Osteocyte (in vitro differentiated cells): ENCODE measurements around the gene SPACA6. TPM values are rescaled to one million over a fixed set of nuclear protein-coding genes. Genes with fewer than 3 reads are reported as not detected.

Experiments
- DNase-seq: peaks from one replicate; pipeline ENCODE4 v3.0.0; 2021; ENCODE audit warnings: mixed read lengths; ENCODE audit not compliant: unreplicated experiment; ENCODE audit errors: extremely low spot score
- H3K27ac Mint-ChIP-seq: one replicate; pipeline ENCODE4 v1.8.0; 2021; ENCODE audit warnings: mild to moderate bottlenecking, mixed read lengths; ENCODE audit not compliant: unreplicated experiment
- H3K27me3 Mint-ChIP-seq: one replicate; pipeline ENCODE4 v1.8.0; 2021; ENCODE audit warnings: mixed read lengths; ENCODE audit not compliant: unreplicated experiment
- H3K36me3 Mint-ChIP-seq: one replicate; pipeline ENCODE4 v1.8.0; 2021; ENCODE audit warnings: mixed read lengths; ENCODE audit not compliant: unreplicated experiment
- H3K4me1 Mint-ChIP-seq: one replicate; pipeline ENCODE4 v1.8.0; 2021; ENCODE audit warnings: mixed read lengths; ENCODE audit not compliant: unreplicated experiment
- H3K4me3 Mint-ChIP-seq: one replicate; pipeline ENCODE4 v1.8.0; 2021; ENCODE audit warnings: mild to moderate bottlenecking, moderate library complexity, mixed read lengths; ENCODE audit not compliant: unreplicated experiment
- H3K9me3 Mint-ChIP-seq: one replicate; pipeline ENCODE4 v1.8.0; 2021; ENCODE audit warnings: mixed read lengths; ENCODE audit not compliant: unreplicated experiment
- CTCF ChIP-seq: fragments of 200-600 bp; sonication (generic); IDR thresholded peaks from 2 replicates; pipeline ENCODE4 v1.5.0; 2021; ENCODE audit warnings: antibody characterized with exemption, mild to moderate bottlenecking, moderate library complexity
- total RNA-seq: library from RNA; stranded (reverse); gene quantifications from 2 replicates; pipeline ENCODE4 v1.2.1, GENCODE V29; 2021

Gene SPACA6
- total RNA-seq, 1 donor from 2014 or later: 36.9 TPM

- Mint-ChIP-seq H3K4me1 (peaks cover 46% of the 10 kb centered on the region), H3K27me3 (no peaks in the 10 kb centered on the region), H3K9me3 (no peaks in the 10 kb centered on the region), H3K36me3 (peaks cover 6% of the 10 kb centered on the region), H3K4me3 (peak overlapping the region; percentile 92), H3K27ac (peak overlapping the region; percentile 97)
- DNase-seq: peak; percentile 99
- no peak for TF ChIP-seq CTCF
Observed at GRCh38 chr19:51688671-51689571, 4.2 kb upstream of the SPACA6 start.

- H3K9me3 Mint-ChIP-seq: no peaks in the 10 kb centered on the region
- no peak for TF ChIP-seq CTCF
- peaks cover 52% of the 10 kb centered on the region for H3K4me1 Mint-ChIP-seq
- peaks cover 14% of the 10 kb centered on the region for H3K36me3 Mint-ChIP-seq
- peak; percentile 87 for DNase-seq
- H3K4me3 Mint-ChIP-seq: peak overlapping the region; percentile 92
- H3K27me3 Mint-ChIP-seq: no peaks in the 10 kb centered on the region
- peak overlapping the region; percentile 96 for H3K27ac Mint-ChIP-seq
Observed at GRCh38 chr19:51689751-51690453, 3.2 kb upstream of the SPACA6 start.

DNA sequence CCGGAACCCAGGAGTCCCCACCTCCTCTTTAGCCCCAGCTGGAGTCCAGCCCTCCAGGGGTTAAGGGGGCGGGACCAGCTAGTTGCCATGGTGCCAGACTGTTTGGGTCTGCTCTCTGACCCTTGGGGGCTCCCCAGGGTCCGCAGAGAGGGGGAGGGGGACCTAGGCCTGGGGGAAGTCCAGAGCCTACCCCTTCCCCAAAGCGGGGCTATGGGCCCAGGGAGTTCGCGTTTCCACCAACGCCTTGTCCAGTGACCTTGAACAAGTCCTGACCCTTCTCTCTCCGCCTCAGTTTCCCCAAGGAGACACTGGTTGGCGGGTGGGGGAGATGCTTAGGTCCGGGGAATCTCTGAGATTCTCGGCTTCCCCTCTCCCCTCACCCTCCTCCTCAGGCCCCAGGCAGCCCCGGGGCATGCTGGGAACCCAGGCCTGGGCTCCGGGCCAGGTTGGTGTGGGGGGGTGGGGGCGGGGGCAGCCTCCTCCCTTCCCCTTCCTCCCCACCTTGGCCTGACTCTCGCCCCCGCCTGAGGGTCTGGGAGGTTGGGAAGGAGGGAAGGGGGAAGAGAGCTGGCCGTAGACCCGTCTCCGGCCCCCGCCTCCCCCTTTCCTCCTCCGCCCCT, 2.6 kb upstream of the SPACA6 start:
- H3K27ac Mint-ChIP-seq: peak overlapping the region; percentile 96
- TF ChIP-seq CTCF: no peak
- peak overlapping the region; percentile 92 for H3K4me3 Mint-ChIP-seq
- H3K27me3 Mint-ChIP-seq: no peaks in the 10 kb centered on the region
- peaks cover 52% of the 10 kb centered on the region for H3K4me1 Mint-ChIP-seq
- H3K36me3 Mint-ChIP-seq: peaks cover 15% of the 10 kb centered on the region
- H3K9me3 Mint-ChIP-seq: no peaks in the 10 kb centered on the region
- DNase-seq: peak; percentile 92

- Mint-ChIP-seq H3K36me3 (peaks cover 21% of the 10 kb centered on the region), H3K27me3 (no peaks in the 10 kb centered on the region), H3K4me1 (peaks cover 52% of the 10 kb centered on the region), H3K4me3 (peak overlapping the region; percentile 92), H3K9me3 (no peaks in the 10 kb centered on the region), H3K27ac (peak overlapping the region; percentile 88)
- no peak for DNase-seq
- TF ChIP-seq CTCF: no peak
Observed at GRCh38 chr19:51691074-51691583, 2.0 kb upstream of the SPACA6 start.
